Activated CD4-positive, alpha-beta T cell treated with anti-CD3 and anti-CD28 coated beads, Interleukin-2, Interleukin-4, amounts not matched to agents 100 ng/mL and 50 ng/mL, durations not matched to agents 16 hours and 8 hours (primary cell): Measurements from ENCODE around the gene HOXD12.

Source experiments
- DNase-seq: peaks from one replicate; pipeline ENCODE4 v3.0.0-alpha.2; 2020; ENCODE audit warnings: low spot score

Gene HOXD12

GRCh38 chr2:176105078-176105729 is 5.6 kb downstream of the HOXD12 start:
- no peak for DNase-seq

GRCh38 chr2:176105730-176106580 is 6.4 kb downstream of the HOXD12 start:
- DNase-seq: no peak

DNA sequence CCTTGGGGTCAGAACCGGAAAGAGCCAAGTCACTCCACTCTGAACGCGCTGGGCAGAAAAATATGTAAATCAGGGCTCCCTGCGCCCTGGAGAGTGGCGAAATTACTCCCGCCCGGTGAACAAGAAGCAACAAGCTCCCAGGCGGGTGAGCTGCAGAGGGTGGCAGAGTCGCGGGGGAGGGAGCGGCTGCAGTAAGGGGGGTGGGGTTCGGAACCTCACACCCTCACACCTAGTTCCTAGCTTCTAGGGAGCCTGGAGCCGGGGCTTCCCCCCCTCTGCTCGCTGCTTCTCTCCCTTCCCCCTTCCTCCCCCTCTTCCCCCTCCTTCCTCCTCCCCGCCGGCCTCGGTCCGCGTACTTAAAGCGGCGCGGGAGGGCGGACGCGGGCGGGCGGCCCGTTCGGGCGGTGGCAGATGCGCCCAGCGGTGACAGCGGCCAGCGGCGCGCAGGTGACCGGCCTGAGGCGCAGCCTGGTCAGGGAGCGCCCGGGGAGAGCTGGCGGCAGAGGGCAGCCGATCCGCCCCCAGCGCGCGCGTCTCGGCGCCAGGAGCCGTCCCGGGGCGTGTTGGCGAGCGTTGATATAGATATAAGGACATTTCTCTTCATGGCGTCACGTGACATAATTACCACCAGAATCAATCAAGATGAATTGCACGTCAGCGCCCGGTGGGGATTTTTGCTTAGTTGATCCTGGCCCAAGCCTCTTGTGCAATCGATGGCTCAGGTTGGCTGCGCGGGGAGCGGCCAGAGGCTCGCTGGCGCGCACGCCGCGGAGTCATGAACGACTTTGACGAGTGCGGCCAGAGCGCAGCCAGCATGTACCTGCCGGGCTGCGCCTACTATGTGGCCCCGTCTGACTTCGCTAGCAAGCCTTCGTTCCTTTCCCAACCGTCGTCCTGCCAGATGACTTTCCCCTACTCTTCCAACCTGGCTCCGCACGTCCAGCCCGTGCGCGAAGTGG is 7.3 kb downstream of the HOXD12 start, which contains the start of gene HOXD11:
TSS of gene HOXD11 (plus strand) at position 700 of the 959 bp plus-strand sequence. CDS start at position 776, 76 bp downstream.
- DNase-seq: no peak

DNA sequence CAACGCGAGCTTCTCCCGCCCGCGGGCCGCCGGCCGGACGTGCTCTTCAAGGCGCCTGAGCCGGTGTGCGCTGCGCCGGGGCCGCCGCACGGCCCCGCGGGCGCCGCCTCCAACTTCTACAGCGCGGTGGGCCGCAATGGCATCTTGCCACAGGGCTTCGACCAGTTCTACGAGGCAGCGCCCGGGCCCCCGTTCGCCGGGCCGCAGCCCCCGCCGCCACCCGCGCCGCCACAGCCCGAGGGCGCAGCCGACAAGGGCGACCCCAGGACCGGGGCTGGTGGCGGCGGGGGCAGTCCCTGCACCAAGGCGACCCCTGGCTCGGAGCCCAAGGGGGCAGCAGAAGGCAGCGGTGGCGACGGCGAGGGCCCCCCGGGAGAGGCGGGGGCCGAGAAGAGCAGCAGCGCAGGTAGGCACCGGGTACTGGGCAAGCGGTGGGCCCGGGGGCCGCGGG is 8.2 kb downstream of the HOXD12 start:
- no peak for DNase-seq

DNA sequence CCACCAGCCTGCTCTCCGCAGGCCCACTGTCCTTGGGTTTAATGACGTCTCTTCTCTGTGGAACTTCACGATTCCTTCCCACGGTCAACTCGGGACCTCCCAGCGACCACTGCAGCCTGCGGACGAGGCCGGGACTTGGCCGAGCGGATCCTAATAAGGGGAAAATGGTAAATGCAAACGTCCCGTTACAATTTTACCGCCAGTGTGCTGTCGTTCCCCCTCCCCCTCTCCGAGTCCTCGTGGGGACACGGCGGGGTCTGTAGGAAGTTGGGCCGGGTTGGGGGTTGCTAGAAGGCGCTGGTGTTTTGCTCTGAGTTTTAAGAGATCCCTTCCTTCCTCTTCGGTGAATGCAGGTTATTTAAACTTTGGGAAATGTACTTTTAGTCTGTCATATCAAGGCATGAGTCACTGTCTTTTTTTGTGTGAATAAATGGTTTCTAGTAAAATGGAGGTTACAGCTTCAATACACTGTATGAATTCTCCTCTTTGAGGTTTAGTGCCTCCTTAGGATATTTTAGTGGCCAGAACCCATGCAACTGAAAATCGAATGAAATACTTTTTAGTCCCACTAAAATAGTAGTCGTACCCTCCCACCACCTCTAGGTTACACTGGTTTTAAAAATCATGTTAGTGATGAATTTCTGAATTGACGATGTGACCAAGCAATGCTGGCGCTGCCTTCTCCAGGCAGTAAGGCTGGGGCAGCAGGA is 9.8 kb downstream of the HOXD12 start:
- DNase-seq: no peak

DNA sequence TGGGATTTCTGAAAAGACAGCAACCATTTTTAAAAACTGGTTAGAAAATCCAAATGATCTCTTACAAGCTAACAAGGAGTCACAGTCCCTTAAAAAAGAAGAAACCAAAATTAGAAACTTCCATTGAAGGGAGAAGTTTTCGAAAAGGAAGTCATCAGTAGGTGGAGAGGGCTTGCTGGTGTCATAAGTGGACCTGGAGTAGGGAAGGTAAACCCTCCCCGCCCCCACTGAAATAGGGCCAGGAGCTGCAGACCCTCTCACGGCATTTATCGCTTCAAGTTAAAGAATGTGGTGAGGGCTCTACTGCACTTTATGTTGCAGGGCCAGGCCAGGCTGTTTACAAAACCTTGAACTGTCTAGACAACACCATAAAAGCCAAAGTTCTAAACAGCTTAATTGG is 10.4 kb downstream of the HOXD12 start:
- no peak for DNase-seq

DNA sequence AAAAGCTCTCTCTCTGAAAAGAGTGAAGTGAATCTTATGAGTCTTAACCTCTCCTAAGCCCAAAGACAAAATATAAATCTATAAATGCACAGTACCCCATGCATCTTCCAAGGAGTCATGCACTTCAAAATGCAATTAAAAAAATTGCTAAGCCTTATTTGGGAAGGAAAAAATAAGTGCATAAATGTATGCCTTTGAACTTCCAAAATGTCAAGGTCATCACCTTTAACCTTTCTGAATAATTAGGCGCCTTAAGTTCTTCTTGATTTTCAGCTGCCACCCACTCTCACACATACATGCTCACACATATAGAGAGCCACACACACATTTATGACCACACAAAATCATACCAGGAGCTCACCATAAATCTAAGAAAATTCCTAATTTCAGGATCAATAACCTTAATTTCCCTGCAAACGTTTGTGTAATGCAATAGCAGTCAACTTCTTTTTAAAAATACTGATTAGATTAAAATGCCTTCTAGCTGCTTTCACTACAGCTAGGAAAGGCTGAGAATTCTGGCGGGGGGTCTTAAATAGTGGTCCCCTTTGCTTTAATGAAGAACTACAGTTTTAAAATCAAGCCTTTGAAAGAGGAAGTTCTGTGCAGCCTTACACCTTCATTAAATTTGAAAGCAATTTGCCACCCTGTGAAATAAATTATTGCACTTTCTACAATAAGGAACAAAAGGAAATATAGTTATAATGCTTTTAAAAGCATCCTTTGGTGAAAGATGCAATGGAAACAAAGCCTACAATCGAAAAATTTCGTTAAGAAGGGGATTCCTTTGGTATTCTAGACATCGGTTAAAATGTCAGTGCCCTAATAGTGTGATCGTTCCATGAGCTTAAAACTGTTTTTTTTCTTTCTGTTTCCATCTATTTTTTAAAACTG is 11.1 kb downstream of the HOXD12 start:
- no peak for DNase-seq

DNA sequence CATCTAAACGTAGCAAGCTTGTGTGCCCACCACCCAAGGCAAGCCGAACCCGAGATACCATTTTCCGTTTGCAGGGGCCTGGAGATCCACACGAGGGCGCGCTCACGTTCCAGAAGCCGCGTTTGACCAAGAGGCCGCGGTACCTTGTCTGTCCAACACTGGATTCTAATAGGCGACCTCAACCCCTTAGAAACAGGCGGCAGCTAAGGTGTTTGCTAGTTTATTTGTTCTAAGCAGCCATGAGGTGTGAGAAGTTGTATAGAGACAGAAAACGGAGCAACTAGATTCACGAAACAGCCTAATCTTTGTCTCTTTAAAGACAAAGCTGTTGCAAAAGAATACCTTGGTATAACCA is 11.7 kb downstream of the HOXD12 start:
- DNase-seq: peak; percentile 31

- no peak for DNase-seq
These were observed 12.3 kb downstream of the HOXD12 start for GRCh38 chr2:176111846-176112374.

DNA sequence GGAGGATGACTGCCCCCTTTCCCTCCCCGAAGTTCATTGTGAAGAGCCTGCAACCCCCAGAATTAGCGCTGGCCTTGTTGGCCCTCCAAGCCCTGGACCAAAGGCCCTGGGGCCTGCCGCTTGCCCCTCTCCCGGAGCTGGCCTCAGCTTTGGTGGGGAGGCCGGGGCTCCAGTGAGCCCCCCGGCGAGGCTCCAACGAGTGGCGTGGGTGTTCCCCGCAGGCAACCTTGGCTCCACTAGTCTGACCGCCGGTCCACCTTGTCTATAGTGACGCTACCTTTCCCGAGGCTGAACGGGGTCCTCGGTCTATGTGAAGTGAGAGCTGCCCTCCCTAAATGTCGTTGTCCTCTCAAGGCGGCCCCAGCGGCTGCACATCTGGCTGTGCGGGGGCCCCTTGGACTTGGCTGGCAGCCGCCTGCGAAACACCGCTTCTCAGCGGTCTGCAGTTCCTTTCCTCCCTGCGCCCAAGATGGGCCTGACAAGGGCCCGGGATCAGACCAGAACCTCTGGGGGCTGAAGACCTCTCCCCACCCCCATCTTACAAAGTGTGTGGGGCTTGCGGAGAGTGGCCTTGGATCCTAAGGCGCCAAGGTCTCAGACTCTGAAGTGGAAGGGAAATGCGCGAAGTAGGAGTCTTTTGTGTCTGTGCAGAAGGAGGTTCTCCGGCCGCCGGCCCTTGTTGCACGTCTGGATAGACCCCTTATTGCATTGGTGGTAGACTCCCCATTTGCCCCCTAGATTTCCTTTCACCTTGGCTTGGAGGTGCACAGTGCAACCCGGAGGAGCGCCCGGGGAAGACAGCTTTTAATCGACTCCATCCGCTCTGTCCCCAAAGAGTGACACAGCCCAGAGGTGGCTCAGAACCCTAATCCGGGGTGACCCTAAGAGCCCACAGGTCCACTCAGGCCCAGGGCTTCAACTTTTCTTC is 13.0 kb downstream of the HOXD12 start:
- no peak for DNase-seq

GRCh38 chr2:176114120-176114929 is 14.7 kb downstream of the HOXD12 start:
- no peak for DNase-seq

- DNase-seq: no peak
These were observed 15.5 kb downstream of the HOXD12 start for GRCh38 chr2:176114930-176115625.

GRCh38 chr2:176115883-176116813 is 16.6 kb downstream of the HOXD12 start, which contains the start of gene HOXD10:
HOXD10 (plus strand) TSS chr2:176116778; CDS start chr2:176116834, 56 bp downstream.
- DNase-seq: no peak

DNA sequence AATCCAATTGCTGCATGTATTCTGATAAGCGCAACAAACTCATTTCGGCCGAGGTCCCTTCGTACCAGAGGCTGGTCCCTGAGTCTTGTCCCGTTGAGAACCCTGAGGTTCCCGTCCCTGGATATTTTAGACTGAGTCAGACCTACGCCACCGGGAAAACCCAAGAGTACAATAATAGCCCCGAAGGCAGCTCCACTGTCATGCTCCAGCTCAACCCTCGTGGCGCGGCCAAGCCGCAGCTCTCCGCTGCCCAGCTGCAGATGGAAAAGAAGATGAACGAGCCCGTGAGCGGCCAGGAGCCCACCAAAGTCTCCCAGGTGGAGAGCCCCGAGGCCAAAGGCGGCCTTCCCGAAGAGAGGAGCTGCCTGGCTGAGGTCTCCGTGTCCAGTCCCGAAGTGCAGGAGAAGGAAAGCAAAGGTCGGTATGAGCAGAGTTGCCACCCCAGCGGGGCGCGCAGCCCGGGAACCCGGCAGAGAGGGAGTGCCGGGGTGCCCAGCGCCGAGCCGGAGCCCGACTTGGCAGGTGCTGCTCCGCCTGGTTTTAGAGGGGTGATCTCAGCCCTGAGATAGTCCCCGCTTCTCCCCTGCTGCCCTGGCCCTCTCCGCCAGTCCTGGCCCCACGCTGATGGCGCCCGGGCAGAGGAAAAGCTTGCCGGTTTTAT is 17.7 kb downstream of the HOXD12 start:
- DNase-seq: no peak

DNA sequence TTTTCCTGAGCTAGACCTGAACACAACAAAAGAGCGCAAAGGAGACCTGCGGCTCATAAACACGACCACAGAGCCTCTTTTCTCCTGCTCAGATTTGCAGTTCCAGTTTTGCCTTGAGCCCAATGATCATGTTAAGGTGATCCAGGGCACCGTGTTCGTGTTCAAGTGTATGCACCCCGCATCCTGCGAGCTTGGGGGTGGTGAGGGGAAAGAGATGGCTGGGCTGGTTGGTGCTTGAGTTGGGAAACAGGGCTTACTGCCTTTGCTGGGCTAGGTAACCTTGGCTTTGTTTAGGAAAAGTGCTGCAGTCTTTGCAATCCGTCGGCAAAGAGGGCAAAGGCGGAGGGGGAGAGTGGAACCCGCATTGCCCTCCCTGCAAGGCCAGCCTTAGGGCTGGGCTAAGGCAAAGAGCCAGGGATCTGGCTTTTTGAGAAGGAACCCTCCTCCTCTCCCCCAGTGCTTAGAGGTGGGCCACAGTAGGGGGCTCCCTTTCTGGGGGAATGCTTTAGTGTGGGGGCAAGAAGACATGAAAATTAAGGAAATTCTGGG is 18.3 kb downstream of the HOXD12 start:
- DNase-seq: no peak
